ENCODE measurements around the gene ARSB.
"Not testable (repeated sequence)": the region's sequence is repeated elsewhere in the genome, so short reads cannot be mapped to it uniquely, and the experiment has no call there.

Gene ARSB

DNA sequence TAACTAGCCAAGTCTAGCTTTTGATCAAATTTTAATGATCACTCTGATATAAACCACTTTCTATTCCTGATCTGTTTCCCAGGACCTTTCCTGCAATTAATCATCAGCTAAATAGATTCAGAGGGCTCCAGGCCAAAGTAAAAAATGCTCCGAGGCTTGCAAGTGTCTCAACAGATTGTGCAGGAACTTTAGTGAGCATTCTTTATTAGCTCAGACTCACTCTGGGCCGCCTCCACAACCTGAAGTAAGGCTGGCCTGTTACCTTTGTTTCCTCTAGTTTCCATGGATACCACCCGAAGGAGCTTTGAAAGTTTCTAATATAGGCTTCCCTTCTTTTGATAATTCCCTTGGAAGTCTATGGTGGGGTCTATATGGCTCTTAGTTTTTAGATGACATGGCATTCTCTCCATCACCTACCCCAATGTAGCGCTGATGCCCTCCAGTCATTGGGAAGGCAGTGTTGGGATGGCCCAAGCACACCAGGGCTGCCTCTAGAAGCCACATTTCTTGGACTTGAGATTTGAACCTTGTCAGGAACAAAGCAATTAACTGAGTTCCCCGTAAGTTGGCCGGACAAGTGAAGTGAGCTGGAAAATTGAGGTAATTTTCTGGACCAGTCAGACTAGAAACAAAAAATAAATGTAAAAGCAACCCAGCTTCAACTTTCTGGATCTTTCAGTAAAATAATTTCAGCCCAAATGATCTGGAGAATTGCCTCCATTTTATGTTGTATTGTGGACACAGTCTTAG lies 238.9 kb downstream of the ARSB start:
- peak; percentile 56 for DNase-seq

DNA sequence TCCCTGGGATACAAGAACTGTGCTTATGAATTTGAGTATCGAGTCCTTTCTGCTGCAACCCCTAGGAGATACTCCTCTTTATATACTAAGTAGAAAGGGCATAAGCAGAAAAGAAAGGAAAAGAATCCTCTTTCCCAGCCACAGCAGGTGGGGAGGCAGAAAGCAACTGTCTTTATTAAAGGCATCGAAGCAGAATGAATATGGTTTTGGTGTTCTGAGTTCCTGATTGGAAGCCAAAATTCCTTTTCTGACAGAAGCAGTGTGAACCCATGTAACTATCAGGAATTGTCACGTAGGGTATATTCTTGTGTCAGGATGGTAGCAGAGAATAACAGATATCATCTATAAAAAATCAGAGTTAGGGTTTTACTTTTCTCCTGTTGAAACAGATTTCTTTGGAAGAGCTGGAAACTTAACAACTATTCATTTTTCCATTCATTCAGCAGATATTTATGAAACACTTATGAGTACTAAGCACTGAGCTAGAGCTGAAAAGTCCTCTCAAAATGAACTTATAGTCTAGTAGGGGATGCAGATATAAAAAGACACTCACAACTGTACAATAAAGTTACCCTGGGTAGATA lies 240.1 kb downstream of the ARSB start:
- DNase-seq, result no peak

DNA sequence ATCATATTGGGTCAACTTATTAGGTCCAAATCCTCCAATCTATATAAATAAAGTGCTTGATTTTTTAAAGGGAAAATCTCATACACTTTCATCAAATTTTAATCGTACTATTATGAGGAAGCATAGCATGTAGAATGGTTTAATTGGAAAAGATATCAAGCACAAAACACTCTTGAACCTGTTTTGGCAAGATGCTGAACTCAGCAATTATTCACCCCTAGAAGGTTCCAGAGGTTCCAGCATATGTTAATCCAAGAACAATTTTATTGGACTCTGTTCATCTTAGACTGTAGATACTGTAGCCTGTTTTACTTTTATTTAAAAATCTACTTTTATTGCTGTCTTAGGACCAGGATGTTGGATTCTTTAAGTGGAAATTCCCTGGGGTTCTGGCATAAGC lies 244.1 kb downstream of the ARSB start:
- DNase-seq, result no peak

DNA sequence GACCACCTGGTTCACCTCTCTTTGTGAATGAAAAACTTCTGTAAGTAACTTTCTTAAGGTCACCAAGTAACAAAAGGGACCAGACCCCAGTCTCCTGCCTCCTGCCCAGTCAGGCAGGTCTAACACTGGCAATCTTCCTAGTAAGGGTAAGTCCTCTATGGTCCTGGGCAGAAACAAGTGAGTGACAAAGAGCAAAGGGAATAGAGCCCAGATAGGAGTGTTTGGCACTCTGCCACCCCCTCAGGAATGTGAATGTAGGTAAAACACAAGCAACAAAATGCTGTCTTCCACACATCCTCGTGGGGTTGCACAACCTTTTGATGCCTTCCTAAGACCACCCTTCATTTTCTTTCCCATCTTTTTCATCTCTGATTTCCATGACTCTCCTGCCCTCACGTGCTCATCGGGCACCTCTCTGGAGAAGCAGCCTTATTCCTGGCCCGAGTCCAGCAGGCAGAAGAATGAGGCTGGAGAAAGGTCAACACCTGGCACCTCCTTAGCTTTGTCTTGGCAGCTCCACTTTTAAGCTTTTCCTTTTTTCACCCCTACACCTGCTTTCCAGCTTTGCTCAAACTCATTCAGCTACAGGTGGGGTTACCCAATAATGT lies 246.3 kb downstream of the ARSB start:
- no peak for DNase-seq

DNA sequence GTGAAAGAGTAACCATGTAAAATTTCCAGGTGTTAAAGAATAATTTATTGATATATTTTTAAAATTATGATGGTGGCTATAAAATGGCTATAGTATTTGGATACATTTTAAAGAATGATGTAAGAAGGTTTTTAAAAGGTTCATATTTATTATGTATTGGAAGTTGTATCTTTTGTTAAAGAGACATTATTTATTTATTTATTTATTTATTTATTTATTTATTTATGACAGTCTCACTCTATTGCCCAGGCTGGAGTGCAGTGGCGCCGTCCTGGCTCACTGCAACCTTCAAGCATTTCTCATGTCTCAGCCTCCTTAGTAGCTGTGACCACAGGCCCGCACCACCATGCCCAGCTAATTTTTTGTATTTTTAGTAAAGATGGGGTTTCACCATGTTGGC lies 247.0 kb downstream of the ARSB start:
- DNase-seq, result no peak

DNA sequence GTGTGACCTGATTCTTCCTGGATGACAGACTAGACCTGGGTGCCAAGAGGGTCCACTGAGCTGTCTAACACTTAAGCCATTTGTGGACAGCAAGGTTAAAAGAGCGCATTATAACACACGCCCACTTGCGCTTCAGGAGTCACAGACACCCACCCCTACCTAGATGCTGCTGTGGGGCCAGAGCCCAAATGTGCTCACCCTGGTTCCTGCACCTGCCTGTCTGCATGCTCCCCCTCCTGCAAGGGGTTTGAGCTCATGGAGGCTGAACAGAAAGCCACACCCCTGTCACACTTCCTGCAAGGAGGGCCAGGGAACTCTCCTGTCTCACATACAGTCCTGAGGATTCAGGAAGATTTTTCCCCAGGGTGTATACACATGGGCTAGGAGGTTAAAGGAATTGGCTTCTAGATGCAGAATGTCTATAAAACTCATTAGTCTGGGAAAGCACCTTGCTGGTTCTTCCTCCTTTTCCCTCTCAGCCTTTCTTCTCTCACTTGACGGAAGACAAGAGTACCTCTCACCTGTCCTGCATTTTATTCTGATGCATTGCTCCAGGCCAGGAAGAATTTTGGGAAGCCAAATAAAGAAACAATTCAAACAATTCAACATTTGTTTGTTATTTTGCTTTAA lies 249.2 kb downstream of the ARSB start:
- DNase-seq, result no peak

DNA sequence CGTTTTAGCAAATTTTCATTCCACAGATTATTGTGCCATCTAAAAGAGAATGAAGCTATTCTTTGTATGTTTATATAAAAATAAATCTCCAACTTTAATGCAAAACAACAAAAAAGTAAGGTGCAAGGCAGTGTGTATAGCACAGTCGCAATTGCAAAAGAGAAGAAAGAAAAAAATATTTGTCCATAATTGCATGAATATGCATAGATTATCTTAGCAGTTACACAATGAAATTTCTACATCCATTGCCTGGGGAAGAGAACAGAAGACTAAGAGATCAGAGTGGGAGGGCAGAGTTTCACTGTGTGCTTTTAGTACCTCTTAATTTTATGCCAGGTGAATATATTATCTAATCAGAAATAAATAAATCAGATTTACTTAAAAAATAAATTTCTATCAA lies 250.2 kb downstream of the ARSB start:
- DNase-seq, result no peak

DNA sequence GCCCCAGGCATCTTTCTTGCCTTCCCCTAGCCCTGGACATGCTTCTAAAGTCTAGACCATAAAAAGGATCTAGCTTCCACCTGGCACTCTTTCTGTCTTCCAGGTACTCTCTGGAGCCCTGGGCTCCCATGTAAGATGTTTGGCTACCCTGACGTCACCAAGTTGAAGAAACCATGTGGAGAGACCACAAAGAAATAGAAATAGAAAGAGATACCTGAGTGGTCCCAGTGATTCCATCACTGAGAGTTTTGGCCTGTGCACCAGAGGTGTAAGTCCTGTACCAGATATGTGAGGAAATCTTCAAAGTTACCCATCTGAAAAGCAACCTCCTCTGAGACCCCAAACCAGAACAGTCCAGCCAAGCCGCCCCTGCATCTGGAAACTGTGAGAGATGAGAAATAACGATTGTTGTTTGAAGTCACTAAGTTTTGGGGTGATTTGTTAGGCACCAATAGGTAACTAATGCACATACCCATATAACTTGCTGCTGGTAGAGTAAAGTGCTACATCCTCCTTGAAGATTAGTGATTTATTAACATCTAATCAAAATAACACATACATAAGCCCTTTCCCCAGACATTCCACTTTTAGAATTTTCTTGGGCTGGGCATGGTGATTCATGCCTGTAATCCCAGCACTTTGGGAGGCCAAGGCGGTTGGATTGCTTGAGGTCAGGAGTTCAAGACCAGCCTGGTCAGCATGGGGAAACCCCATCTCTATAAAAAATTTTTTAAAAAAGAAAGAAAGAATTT lies 250.8 kb downstream of the ARSB start:
- no peak for DNase-seq

DNA sequence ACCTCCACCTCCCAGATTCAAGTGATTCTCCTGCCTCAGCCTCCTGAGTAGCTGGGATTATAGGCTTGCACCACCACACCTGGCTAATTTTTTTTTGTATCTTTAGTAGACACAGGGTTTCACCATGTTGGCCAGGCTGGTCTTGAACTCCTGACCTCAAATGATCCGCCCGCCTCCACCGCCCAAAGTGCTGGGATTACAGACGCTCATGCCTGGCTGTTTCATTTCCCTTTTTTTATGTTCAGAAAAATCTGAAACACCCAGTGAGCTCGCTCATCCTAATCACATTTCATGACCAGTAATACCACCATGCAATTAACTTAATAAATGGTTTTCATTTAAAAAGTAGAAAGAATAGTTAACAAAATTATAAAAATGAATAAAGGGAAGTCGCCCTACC lies 252.4 kb downstream of the ARSB start:
- not testable (repeated sequence) for DNase-seq

DNA sequence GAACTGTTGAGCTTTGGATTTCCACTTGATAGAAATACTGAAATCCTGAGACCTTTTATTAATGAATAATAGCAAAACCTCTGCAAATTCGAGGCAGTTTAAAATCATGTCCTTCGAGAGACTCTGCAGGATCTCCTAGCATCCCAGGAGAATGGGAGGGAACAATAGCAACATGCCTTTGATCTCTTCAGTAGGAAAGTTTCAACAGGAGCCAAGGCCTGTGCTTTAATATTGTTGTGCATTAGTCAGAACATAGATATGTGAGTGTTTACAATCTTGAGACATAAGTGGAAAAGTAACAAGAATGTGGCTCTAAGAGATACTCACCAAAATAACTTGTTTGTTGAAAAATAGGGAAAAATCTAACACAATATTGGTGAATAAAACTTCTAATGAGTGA lies 253.2 kb downstream of the ARSB start:
- no peak for DNase-seq

DNA sequence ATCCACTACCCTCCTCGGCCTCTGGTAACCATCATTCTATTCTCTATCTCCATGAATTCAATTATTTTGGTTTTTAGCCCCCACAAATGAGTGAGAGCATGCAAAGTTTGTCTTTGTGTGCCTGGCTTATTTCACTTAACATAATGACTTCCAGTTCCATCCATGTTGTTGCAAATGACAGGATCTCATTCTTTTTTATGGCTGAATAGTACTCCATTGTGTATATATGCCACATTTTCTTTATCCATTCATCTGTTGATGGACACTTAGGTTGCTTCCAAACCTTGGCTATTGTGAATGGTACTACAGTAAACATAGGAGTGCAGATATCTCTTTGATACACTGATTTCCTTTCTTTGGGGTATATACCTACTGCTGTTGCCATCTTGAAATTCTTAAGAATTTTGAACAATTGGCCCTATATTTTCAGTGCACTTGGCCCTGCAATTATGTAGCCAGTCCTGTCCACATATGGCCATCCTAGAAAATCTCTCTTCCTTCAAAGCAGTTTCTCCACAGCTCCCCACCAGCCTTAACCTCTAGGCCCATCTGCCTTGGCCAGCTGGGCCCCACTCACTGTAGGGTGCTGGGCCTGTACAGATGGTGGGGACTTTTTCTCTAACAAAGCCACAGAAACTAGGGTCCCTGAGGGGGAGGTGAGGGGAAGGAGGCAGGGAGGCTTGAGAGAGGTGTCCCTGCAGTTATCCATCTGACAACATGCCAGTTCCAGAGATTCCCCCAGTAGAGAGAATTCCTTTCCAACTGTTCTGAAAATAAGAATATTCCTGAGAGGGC lies 254.6 kb downstream of the ARSB start:
- no peak for DNase-seq

DNA sequence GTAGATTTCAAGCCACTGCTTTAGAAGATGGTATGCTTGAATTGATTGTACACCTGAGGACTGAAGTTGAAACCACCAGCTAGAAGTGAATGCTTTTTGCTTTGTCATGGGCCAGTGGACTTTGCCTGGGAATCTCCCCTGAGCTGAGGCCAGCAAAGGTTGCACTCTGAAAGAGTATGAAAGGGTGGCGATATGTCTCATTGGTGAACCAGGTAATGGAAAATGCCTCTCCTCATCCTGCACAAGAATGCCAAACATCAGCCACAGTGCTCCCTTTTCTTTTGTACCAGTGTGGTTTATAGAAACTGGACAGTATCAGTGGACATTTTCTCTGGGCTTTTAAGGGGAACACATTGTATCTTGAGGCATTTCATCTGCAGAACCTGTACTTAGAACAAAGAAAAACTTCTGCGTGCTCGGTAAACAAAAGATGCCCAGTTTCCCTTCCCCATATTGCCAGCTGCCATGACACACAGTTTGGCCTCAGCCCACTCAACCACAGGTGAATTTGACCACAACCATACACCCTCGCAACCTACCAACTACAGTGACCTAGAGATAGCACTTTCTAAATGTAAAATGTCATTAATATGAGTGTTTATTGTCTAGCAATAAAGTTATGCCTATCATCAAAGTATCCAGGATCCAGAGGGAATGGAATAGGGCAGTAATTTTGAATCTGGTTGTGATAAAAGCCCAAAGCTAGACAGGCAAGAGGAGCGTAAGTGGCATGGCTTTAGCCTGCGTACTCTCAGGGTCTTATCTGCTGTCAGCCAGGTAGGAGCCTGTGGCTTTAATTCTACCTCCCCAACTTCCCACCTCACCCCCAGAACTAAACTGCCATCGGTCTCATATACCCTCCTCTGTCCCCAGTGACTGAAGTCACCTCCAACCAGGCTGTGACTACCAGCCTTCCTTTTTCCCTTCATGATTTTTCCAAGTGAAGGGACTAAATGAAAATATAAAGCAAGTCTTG lies 257.0 kb downstream of the ARSB start:
- DNase-seq, result no peak
